ENCODE data around the gene ZRANB3. TPM values are rescaled to one million over a fixed set of nuclear protein-coding genes. Genes with fewer than 3 reads are reported as not detected.

Gene ZRANB3
- total and polyA plus RNA-seq, 2 experiments from 2014 or later, result 5.7 to 6.4 TPM

DNA sequence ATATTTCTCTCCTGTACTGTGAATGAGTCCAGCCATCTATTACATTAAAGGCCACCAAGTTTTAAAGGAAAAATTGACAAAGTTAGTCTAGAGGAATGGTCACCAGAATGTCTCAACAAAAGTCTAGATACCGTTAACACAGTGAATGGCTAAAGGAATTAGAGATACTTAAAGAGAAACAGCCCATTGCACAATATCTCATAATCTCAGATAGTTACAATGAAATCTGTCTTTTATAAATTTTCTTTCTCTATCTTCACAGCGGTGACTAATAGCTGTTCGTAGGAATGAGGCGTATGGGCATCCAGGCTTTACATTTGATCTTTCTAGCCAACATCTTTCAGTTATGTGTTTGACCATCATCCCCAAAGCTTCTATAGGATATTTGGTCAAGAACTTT is 30.9 kb upstream of the ZRANB3 start:
- Histone ChIP-seq H3K27me3 (replicated peaks; ENCODE audit: insufficient read depth) (no peaks in the 10 kb centered on the region), H3F3A (ENCODE audit: insufficient read depth) (no peaks in the 10 kb centered on the region), H3K9ac (no peak overlapping the region), H2AFZ (no peak overlapping the region), H3K4me1 (ENCODE audit: insufficient read depth) (no peaks in the 10 kb centered on the region), H3K36me3 (ENCODE audit: low read depth) (no peaks in the 10 kb centered on the region), H4K20me1 (ENCODE audit: insufficient read depth) (no peaks in the 10 kb centered on the region), H3K9me2 (ENCODE audit: insufficient read depth) (no peaks in the 10 kb centered on the region), H3K79me2 (ENCODE audit: insufficient read depth) (peaks cover 50% of the 10 kb centered on the region), H3K4me3 (no peak overlapping the region), H3K9me3 (ENCODE audit: low read depth) (no peaks in the 10 kb centered on the region), H3K4me2 (ENCODE audit: unreplicated experiment) (no peak overlapping the region), H3K27ac (no peak overlapping the region)
- DNase-seq, result no peak
- WGBS, 2 experiments (ENCODE audit: low coverage in 1 of 2, low lambda C conversion rate in 2 of 2, missing lambda C conversion rate in 2 of 2), result 99% methylated on average over 4 of the region's 4 CpGs
- in situ Hi-C loops (cut with MboI), result no loop called here
- no peak for TF ChIP-seq EZH2 (IDR thresholded peaks at IDR 0.05; ENCODE audit: insufficient read depth, poor library complexity, severe bottlenecking)
- TF ChIP-seq EZH2phosphoT487 (IDR thresholded peaks at IDR 0.05; ENCODE audit: insufficient read depth, low read depth), result no peak

DNA sequence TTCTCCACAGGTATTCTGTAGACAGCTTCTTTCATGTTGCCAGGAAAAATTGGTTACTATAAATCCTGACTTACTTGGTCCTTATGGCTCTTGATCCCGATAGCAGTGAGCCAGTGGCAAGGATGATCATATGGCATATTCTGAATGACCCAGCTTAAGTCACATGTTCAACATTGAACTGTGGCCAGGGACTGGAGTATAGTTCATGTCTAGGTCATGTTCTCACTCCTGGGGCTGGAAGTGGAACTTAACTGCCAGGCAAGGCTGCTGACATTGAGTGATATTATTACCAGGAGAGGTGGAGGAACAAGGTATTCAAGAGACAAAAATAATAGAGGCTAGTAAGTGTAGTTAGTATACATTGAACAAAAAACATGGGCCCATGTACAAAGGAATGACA is 26.5 kb upstream of the ZRANB3 start:
- Histone ChIP-seq H4K20me1 (ENCODE audit: insufficient read depth) (no peaks in the 10 kb centered on the region), H3K27ac (no peak overlapping the region), H3K9me3 (ENCODE audit: low read depth) (no peaks in the 10 kb centered on the region), H3K4me1 (ENCODE audit: insufficient read depth) (no peaks in the 10 kb centered on the region), H3K4me3 (no peak overlapping the region), H3K79me2 (ENCODE audit: insufficient read depth) (peaks cover 79% of the 10 kb centered on the region), H3K36me3 (ENCODE audit: low read depth) (no peaks in the 10 kb centered on the region), H3K27me3 (replicated peaks; ENCODE audit: insufficient read depth) (no peaks in the 10 kb centered on the region), H3K9ac (no peak overlapping the region), H3K4me2 (ENCODE audit: unreplicated experiment) (no peak overlapping the region), H3F3A (ENCODE audit: insufficient read depth) (no peaks in the 10 kb centered on the region), H3K9me2 (ENCODE audit: insufficient read depth) (no peaks in the 10 kb centered on the region), H2AFZ (no peak overlapping the region)
- in situ Hi-C loops (cut with MboI), result no loop called here
- TF ChIP-seq EZH2phosphoT487 (IDR thresholded peaks at IDR 0.05; ENCODE audit: insufficient read depth, low read depth), result no peak
- no peak for TF ChIP-seq EZH2 (IDR thresholded peaks at IDR 0.05; ENCODE audit: insufficient read depth, poor library complexity, severe bottlenecking)
- no peak for DNase-seq
- 100% methylated on average over 1 of the region's 1 CpG for WGBS, 2 experiments (ENCODE audit: low coverage in 1 of 2, low lambda C conversion rate in 2 of 2, missing lambda C conversion rate in 2 of 2)

- H3K9me3 ChIP-seq (ENCODE audit: low read depth), result no peaks in the 10 kb centered on the region
- H2AFZ ChIP-seq, result no peak overlapping the region
- no peak for DNase-seq
- H3K4me3 ChIP-seq, result no peak overlapping the region
- H3K36me3 ChIP-seq (ENCODE audit: low read depth), result no peaks in the 10 kb centered on the region
- no peak overlapping the region for H3K27ac ChIP-seq
- H3K9ac ChIP-seq, result no peak overlapping the region
- no peak overlapping the region for H3K4me2 ChIP-seq (ENCODE audit: unreplicated experiment)
- no peaks in the 10 kb centered on the region for H4K20me1 ChIP-seq (ENCODE audit: insufficient read depth)
- TF ChIP-seq EZH2phosphoT487 (IDR thresholded peaks at IDR 0.05; ENCODE audit: insufficient read depth, low read depth), result no peak
- no peak for TF ChIP-seq EZH2 (IDR thresholded peaks at IDR 0.05; ENCODE audit: insufficient read depth, poor library complexity, severe bottlenecking)
- no peaks in the 10 kb centered on the region for H3K9me2 ChIP-seq (ENCODE audit: insufficient read depth)
- no peaks in the 10 kb centered on the region for H3K27me3 ChIP-seq (replicated peaks; ENCODE audit: insufficient read depth)
- H3K4me1 ChIP-seq (ENCODE audit: insufficient read depth), result no peaks in the 10 kb centered on the region
- 97 to 99% methylated on average over 4 of the region's 4 CpGs for WGBS, 2 experiments (ENCODE audit: low coverage in 1 of 2, low lambda C conversion rate in 2 of 2, missing lambda C conversion rate in 2 of 2)
- peaks cover 88% of the 10 kb centered on the region for H3K79me2 ChIP-seq (ENCODE audit: insufficient read depth)
- in situ Hi-C loops (cut with MboI), result no loop called here
- no peaks in the 10 kb centered on the region for H3F3A ChIP-seq (ENCODE audit: insufficient read depth)
These were observed 24.3 kb upstream of the ZRANB3 start for GRCh38 chr2:135555311-135555710.

DNA sequence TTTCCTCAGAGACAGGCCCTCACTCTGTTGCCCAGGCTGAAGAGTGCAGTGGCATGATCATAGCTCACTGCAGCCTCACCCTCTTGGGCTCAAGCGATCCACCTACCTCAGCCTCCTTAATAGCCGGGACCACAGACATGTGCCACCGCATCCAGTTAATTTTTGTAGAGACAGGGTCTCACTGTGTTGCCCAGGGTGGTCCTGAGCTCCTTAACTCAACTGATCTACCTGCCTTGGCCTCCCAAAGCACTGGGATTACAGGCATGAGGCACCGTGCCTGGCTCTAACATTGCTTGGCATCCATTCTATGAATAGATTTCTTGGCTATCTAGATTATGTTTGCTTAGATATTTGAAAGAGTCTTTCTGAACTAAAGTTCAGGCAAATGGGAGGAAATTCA is 21.9 kb upstream of the ZRANB3 start:
- no peak for TF ChIP-seq EZH2 (IDR thresholded peaks at IDR 0.05; ENCODE audit: insufficient read depth, poor library complexity, severe bottlenecking)
- TF ChIP-seq EZH2phosphoT487 (IDR thresholded peaks at IDR 0.05; ENCODE audit: insufficient read depth, low read depth), result no peak
- Histone ChIP-seq H3K9me2 (ENCODE audit: insufficient read depth) (no peaks in the 10 kb centered on the region), H3F3A (ENCODE audit: insufficient read depth) (no peaks in the 10 kb centered on the region), H3K36me3 (ENCODE audit: low read depth) (no peaks in the 10 kb centered on the region), H3K9me3 (ENCODE audit: low read depth) (no peaks in the 10 kb centered on the region), H3K27me3 (replicated peaks; ENCODE audit: insufficient read depth) (no peaks in the 10 kb centered on the region), H2AFZ (no peak overlapping the region), H3K79me2 (ENCODE audit: insufficient read depth) (peaks cover 86% of the 10 kb centered on the region), H3K9ac (no peak overlapping the region), H3K4me1 (ENCODE audit: insufficient read depth) (no peaks in the 10 kb centered on the region), H4K20me1 (ENCODE audit: insufficient read depth) (no peaks in the 10 kb centered on the region), H3K27ac (no peak overlapping the region), H3K4me3 (no peak overlapping the region), H3K4me2 (ENCODE audit: unreplicated experiment) (no peak overlapping the region)
- DNase-seq, result no peak
- in situ Hi-C loops (cut with MboI), result no loop called here
- WGBS, 2 experiments (ENCODE audit: low coverage in 1 of 2, low lambda C conversion rate in 2 of 2, missing lambda C conversion rate in 2 of 2), result 100% methylated on average over 4 of the region's 4 CpGs

GRCh38 chr2:135551356-135551755 is 20.3 kb upstream of the ZRANB3 start:
- WGBS, 2 experiments (ENCODE audit: low coverage in 1 of 2, low lambda C conversion rate in 2 of 2, missing lambda C conversion rate in 2 of 2), result 86 to 87% methylated on average over 5 of the region's 5 CpGs
- in situ Hi-C loops (cut with MboI), result no loop called here
- no peaks in the 10 kb centered on the region for H3K9me3 ChIP-seq (ENCODE audit: low read depth)
- no peaks in the 10 kb centered on the region for H3F3A ChIP-seq (ENCODE audit: insufficient read depth)
- peaks cover 85% of the 10 kb centered on the region for H3K79me2 ChIP-seq (ENCODE audit: insufficient read depth)
- no peak overlapping the region for H3K9ac ChIP-seq
- H3K27ac ChIP-seq, result no peak overlapping the region
- no peaks in the 10 kb centered on the region for H3K9me2 ChIP-seq (ENCODE audit: insufficient read depth)
- no peak overlapping the region for H3K4me3 ChIP-seq
- no peak overlapping the region for H3K4me2 ChIP-seq (ENCODE audit: unreplicated experiment)
- no peaks in the 10 kb centered on the region for H4K20me1 ChIP-seq (ENCODE audit: insufficient read depth)
- H3K27me3 ChIP-seq (replicated peaks; ENCODE audit: insufficient read depth), result no peaks in the 10 kb centered on the region
- no peak for DNase-seq
- no peaks in the 10 kb centered on the region for H3K4me1 ChIP-seq (ENCODE audit: insufficient read depth)
- TF ChIP-seq EZH2phosphoT487 (IDR thresholded peaks at IDR 0.05; ENCODE audit: insufficient read depth, low read depth) (no peak), EZH2 (IDR thresholded peaks at IDR 0.05; ENCODE audit: insufficient read depth, poor library complexity, severe bottlenecking) (no peak)
- H3K36me3 ChIP-seq (ENCODE audit: low read depth), result no peaks in the 10 kb centered on the region
- H2AFZ ChIP-seq, result no peak overlapping the region

Data from GM23248 (cell line).